Forelimb muscle (tissue), 1 donor: ENCODE data around the gene MYRF. TPM values are rescaled to one million over a fixed set of nuclear protein-coding genes. Genes with fewer than 3 reads are reported as not detected.

ENCODE experiments used
- DNase-seq: peaks from one replicate; pipeline ENCODE4 v3.0.0-alpha.2; 2013; ENCODE audit warnings: low read depth
- polyA plus RNA-seq: library from polyadenylated mRNA; unstranded; fragments of 120-200 nt; gene quantifications from one replicate; pipeline ENCODE4 v1.2.1, GENCODE V29; 2013; ENCODE audit not compliant: insufficient read length

Gene MYRF
- polyA plus RNA-seq = 0.94 TPM

GRCh38 chr11:61752117-61752924 lies at the start of gene MYRF:
Gene MYRF, plus strand, starts transcription at chr11:61752636. Its CDS starts 109 bp downstream, at chr11:61752745.
- DNase-seq = no peak

- no peak for DNase-seq
These were observed 49.6 kb upstream of the MYRF start for GRCh38 chr11:61702701-61703312.

GRCh38 chr11:61704838-61705237 lies 47.6 kb upstream of the MYRF start:
- no peak for DNase-seq

GRCh38 chr11:61706452-61707400 lies 45.7 kb upstream of the MYRF start:
- DNase-seq = no peak

GRCh38 chr11:61707574-61707973 lies 44.9 kb upstream of the MYRF start:
- no peak for DNase-seq

- no peak for DNase-seq
These were observed 43.3 kb upstream of the MYRF start for GRCh38 chr11:61709110-61709509.

GRCh38 chr11:61709572-61709971 lies 42.9 kb upstream of the MYRF start:
- DNase-seq = no peak

GRCh38 chr11:61710019-61710418 lies 42.4 kb upstream of the MYRF start:
- DNase-seq = no peak

GRCh38 chr11:61711037-61711436 lies 41.4 kb upstream of the MYRF start:
- DNase-seq = no peak

- no peak for DNase-seq
These were observed 40.9 kb upstream of the MYRF start for GRCh38 chr11:61711498-61711897.

- no peak for DNase-seq
These were observed 40.1 kb upstream of the MYRF start for GRCh38 chr11:61712314-61712713.

- no peak for DNase-seq
These were observed 39.6 kb upstream of the MYRF start for GRCh38 chr11:61712846-61713245.

- no peak for DNase-seq
These were observed 39.0 kb upstream of the MYRF start for GRCh38 chr11:61713464-61713863.

GRCh38 chr11:61713906-61714305 lies 38.5 kb upstream of the MYRF start:
- DNase-seq = no peak

- DNase-seq = no peak
These were observed 38.1 kb upstream of the MYRF start for GRCh38 chr11:61714316-61714715.

GRCh38 chr11:61714916-61715315 lies 37.5 kb upstream of the MYRF start:
- no peak for DNase-seq

GRCh38 chr11:61715867-61716266 lies 36.6 kb upstream of the MYRF start:
- DNase-seq = no peak

GRCh38 chr11:61716478-61717285 lies 35.8 kb upstream of the MYRF start:
- DNase-seq = no peak

GRCh38 chr11:61717286-61718033 lies 35.0 kb upstream of the MYRF start:
- DNase-seq = no peak

- DNase-seq = no peak
These were observed 34.3 kb upstream of the MYRF start for GRCh38 chr11:61718046-61718531.
